Fibroblast of skin of left quadriceps (primary cell): ENCODE results near the gene FRAS1.
A peak's percentile ranks its signal among the peaks of the same experiment; 100 is the strongest.
"Not testable (repeated sequence)": the region's sequence is repeated elsewhere in the genome, so short reads cannot be mapped to it uniquely, and the experiment has no call there.

Experiments
- DNase-seq, 2 experiments: peaks; one replicate each; pipeline ENCODE4 v3.0.0-alpha.2; 2013; ENCODE audit warnings: low read depth in 2 of 2

The FRAS1 gene, protein sequence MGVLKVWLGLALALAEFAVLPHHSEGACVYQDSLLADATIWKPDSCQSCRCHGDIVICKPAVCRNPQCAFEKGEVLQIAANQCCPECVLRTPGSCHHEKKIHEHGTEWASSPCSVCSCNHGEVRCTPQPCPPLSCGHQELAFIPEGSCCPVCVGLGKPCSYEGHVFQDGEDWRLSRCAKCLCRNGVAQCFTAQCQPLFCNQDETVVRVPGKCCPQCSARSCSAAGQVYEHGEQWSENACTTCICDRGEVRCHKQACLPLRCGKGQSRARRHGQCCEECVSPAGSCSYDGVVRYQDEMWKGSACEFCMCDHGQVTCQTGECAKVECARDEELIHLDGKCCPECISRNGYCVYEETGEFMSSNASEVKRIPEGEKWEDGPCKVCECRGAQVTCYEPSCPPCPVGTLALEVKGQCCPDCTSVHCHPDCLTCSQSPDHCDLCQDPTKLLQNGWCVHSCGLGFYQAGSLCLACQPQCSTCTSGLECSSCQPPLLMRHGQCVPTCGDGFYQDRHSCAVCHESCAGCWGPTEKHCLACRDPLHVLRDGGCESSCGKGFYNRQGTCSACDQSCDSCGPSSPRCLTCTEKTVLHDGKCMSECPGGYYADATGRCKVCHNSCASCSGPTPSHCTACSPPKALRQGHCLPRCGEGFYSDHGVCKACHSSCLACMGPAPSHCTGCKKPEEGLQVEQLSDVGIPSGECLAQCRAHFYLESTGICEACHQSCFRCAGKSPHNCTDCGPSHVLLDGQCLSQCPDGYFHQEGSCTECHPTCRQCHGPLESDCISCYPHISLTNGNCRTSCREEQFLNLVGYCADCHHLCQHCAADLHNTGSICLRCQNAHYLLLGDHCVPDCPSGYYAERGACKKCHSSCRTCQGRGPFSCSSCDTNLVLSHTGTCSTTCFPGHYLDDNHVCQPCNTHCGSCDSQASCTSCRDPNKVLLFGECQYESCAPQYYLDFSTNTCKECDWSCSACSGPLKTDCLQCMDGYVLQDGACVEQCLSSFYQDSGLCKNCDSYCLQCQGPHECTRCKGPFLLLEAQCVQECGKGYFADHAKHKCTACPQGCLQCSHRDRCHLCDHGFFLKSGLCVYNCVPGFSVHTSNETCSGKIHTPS (N-terminal part only)

DNA sequence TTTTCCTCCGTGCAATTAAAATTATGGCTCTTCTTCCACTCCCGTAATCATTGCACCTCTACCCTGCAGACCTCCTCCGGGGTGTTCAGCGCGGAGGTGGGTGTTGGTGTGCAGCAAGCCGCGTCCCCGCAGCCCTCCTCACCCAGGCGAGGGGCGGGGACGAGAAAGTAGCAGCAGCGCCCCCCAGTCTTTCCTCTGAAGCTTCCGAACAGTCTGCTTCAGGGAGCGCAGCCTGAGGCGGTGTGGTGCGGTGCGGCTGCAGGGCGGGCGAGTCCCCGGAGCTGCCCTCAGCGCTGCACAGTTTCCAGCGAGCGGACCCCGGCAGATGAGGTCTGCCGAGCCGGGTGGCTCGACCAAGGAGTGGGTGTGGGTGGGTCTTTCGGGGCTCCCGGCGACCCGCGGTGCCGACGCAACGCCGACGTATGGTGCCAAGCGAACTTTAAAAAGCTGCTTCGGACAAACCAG is at the start of gene FRAS1:
Gene FRAS1, plus strand, starts transcription at position 189 of the 465 bp plus-strand sequence. CDS start 687 bp downstream, outside the sequence.
- no peak for DNase-seq

GRCh38 chr4:78011003-78011402 is 46.1 kb upstream of the FRAS1 start:
- not testable (repeated sequence) for DNase-seq

- no peak for DNase-seq
Observed at GRCh38 chr4:78014889-78015886, 41.9 kb upstream of the FRAS1 start.

- DNase-seq = no peak
Observed at GRCh38 chr4:78018271-78019049, 38.7 kb upstream of the FRAS1 start.

DNA sequence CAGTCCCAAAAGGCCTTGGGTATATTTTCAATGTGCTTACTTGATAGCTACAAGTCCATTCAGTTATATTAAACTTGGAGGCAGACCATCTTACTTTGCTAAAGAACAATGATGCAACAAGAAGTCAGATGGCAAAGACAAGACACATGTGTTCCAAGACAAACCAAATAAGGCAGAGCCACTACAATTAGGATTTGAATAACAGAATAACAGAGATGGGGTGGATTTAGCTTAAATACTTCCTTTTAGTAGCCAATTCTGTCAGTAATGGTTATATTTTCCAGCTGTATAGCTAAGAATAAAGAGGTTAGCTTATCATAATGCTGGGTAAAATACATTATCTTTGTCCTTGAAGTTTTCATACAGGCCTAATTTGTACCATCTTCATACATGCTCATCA is 37.7 kb upstream of the FRAS1 start:
- DNase-seq = no peak

DNA sequence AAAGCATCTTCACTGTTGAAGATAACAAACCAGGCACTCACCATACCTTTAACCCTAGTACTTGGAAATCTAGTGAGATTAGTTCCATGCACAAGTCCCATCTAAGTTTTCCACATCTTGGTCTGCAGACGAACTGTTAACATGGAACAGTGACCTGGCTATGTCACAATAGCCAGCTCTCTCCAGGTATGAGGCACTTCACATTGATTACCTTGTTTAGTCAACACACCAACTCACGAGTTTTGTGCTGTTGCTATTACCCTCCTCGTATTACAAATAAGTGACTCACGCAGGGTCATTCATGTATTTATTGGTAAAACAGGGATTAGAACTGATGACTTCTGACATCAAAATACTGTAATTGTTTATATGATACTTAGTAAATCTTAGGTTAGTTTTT is 36.4 kb upstream of the FRAS1 start:
- no peak for DNase-seq

DNA sequence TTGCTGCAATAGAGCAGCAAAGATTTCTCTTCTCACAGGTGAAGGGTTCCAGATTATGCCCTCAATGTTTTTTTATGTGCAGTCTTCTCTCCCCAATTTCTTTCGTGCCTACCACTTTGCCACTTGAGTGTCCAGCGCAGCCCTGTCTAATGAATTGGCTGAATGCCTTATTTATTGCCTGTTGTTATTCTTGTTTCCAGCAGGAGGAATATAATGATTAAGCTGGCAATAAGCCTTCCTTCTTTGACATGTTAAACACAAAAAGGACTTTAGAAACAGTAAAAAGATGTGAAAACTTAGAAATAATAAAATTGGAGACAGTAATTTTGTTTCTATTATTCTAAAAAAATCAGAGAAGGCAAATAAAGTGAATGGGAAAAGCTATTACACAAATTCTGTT is 34.6 kb upstream of the FRAS1 start:
- no peak for DNase-seq

- peak; percentile 6 to 13 for DNase-seq
Observed at GRCh38 chr4:78024085-78024484, 33.0 kb upstream of the FRAS1 start.

DNA sequence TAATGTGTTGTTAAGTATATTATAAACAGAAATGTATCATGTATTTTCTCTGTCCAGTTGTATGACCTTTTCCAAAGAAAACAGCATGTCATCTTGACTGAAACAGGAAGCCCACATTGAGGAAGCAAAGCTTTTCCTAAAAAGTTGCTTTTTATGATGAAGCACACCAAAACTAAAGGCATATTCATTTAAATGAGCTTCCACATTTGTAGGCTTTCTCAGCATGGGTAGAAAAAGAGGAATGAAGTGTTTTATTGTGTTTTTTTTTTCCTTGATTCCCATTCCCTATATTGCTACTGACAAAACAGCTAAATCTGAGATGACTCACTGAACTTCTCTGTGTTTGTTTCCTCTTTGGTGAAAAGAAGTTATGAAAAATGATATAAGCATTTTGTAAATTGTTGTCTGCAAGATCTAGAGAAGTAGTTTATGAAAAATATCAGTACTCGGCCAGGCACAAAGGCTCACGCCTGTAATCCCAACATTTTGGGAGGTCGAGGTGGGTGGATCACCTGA is 32.5 kb upstream of the FRAS1 start:
- DNase-seq = no peak

DNA sequence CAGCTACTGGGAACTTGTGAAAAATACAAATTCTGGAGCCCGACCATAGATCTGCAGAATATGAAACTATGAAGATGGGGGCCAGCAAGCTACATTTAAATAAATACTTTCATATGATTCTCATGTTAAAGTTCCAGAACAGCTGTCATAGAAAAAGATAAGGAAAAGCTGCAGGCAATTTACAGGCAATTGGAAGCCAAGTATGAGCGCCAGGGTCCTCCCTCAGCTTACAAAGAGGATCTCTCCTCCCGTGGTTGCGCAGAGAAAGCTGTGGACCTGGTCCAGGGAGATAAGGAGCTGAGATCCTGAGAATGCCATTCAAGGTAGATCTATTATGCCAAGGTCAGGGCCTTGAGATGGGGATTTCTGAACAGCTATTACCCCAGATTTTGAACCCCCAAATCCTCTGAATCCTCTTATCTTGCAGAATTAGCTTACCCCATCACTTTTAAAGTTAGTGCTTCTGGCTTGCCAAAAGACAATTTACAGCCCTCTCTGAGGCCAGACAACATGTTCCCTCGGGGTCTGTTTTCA is 25.6 kb upstream of the FRAS1 start:
- no peak for DNase-seq

- DNase-seq = no peak
Observed at GRCh38 chr4:78032446-78032845, 24.7 kb upstream of the FRAS1 start.

GRCh38 chr4:78032929-78033328 is 24.2 kb upstream of the FRAS1 start:
- DNase-seq = no peak

DNA sequence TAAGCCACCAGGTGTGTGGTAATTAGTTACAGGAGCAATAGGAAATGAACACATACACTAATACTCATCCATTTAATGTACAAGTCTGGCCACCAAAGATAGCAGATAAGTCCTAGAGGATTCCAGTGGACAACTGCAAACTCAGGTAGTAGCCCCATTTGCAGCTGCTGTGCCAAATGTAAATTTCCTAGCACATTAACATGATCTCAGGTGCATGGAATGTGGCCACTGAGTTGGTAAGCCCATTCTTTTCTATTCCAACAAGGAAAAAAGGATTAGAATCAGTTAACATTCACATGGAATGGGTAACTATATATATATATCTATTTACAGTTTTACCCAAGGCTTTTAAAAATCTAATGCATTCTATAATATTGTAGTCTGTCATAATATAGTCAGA is 23.3 kb upstream of the FRAS1 start:
- DNase-seq = no peak

- DNase-seq = no peak
Observed at GRCh38 chr4:78038704-78039103, 18.4 kb upstream of the FRAS1 start.

DNA sequence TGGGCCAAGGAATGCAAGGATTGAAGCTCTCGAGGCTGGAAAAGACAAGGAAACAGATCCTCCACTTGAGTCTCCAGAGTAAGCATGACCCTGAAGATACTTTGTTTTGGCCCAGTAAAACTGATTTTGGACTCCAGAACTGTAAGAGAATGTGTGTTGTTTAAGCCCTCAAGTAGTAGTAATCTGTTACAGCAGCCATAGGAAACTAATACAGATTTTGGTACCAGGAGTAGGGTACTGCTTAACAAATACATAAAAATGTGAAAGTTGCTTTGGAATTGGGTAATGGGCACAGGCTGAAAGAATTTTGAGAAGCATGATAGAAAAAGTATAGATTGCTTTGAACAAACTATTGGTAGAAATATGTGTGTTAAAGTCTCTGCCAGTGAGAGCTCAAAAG is 17.4 kb upstream of the FRAS1 start:
- no peak for DNase-seq

DNA sequence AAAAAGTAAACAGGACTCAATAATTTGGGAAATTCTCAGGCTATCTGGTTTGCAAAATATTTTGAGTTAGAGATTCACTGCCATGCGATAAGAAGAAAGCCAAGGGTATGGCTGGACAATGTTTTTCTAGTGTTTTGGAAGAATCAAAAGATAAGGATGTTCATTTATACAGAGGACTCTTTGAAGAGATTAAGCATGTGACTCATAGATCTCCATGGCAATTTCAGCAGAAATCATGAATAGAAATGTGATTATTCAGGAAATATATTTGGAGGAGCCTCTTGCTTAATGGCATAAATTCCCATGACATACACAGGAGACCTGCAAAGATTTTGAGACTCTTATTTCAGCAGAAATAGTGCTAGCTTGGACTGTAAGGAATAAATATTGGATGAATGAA is 16.7 kb upstream of the FRAS1 start:
- no peak for DNase-seq

GRCh38 chr4:78047366-78047765 is 9.8 kb upstream of the FRAS1 start:
- DNase-seq = no peak

- peak; percentile 76 to 82 for DNase-seq
Observed at GRCh38 chr4:78056265-78057129, 626 bp upstream of the FRAS1 start.
